GM18505 (cell line): ENCODE results near the gene WASF3.
A peak's percentile ranks its signal among the peaks of the same experiment; 100 is the strongest.

Source experiments
- ATAC-seq: cut with Tn5 transposase; IDR thresholded peaks from one replicate; pipeline ENCODE4 v1.9.1; 2021; ENCODE audit not compliant: unreplicated experiment
- POLR2A ChIP-seq: IDR thresholded peaks from 4 replicates; pipeline ENCODE4 v1.6.1; 2011; ENCODE audit warnings: borderline replicate concordance; ENCODE audit not compliant: insufficient read depth, insufficient read length; ENCODE audit errors: extremely low read depth

WASF3 gene

GRCh38 chr13:26531742-26532141, 25.7 kb upstream of the WASF3 start:
- ATAC-seq = no peak
- TF ChIP-seq POLR2A = no peak

- no peak for ATAC-seq
- TF ChIP-seq POLR2A = no peak
Observed at GRCh38 chr13:26534036-26534726, 23.3 kb upstream of the WASF3 start.

- TF ChIP-seq POLR2A = no peak
- no peak for ATAC-seq
Observed at GRCh38 chr13:26538363-26539317, 18.8 kb upstream of the WASF3 start.

- no peak for ATAC-seq
- no peak for TF ChIP-seq POLR2A
Observed at GRCh38 chr13:26539738-26540292, 17.7 kb upstream of the WASF3 start.

- no peak for ATAC-seq
- TF ChIP-seq POLR2A = no peak
Observed at GRCh38 chr13:26540334-26540733, 17.1 kb upstream of the WASF3 start.

GRCh38 chr13:26541041-26541440, 16.4 kb upstream of the WASF3 start:
- no peak for ATAC-seq

GRCh38 chr13:26541678-26542568, 15.6 kb upstream of the WASF3 start:
- TF ChIP-seq POLR2A = no peak

More at GRCh38 chr13:26541041-26541440, 16.4 kb upstream of the WASF3 start:
- TF ChIP-seq POLR2A = no peak

GRCh38 chr13:26544707-26545106, 12.8 kb upstream of the WASF3 start:
- no peak for ATAC-seq
- no peak for TF ChIP-seq POLR2A

More at GRCh38 chr13:26541678-26542568, 15.6 kb upstream of the WASF3 start:
- ATAC-seq = no peak

- no peak for TF ChIP-seq POLR2A
- no peak for ATAC-seq
Observed at GRCh38 chr13:26548205-26548765, 9.2 kb upstream of the WASF3 start.

- no peak for ATAC-seq
- TF ChIP-seq POLR2A = no peak
Observed at GRCh38 chr13:26549713-26550112, 7.8 kb upstream of the WASF3 start.

- no peak for TF ChIP-seq POLR2A
- no peak for ATAC-seq
Observed at GRCh38 chr13:26551255-26551860, 6.1 kb upstream of the WASF3 start.

- ATAC-seq = no peak
- TF ChIP-seq POLR2A = no peak
Observed at GRCh38 chr13:26555413-26555812, 2.1 kb upstream of the WASF3 start.

GRCh38 chr13:26557051-26557392, 461 bp upstream of the WASF3 start:
- ATAC-seq = peak; percentile 31
- no peak for TF ChIP-seq POLR2A
